ENCODE data around the gene FAN1. TPM values are rescaled to one million over a fixed set of nuclear protein-coding genes. Genes with fewer than 3 reads are reported as not detected.
A peak's percentile ranks its signal among the peaks of the same experiment; 100 is the strongest.

Gene FAN1
- total and polyA plus RNA-seq, 2 of the 13 experiments (the other 11 are each of a cell fraction or from before 2014, with no cell fraction given) = 10.8 to 20.1 TPM

DNA sequence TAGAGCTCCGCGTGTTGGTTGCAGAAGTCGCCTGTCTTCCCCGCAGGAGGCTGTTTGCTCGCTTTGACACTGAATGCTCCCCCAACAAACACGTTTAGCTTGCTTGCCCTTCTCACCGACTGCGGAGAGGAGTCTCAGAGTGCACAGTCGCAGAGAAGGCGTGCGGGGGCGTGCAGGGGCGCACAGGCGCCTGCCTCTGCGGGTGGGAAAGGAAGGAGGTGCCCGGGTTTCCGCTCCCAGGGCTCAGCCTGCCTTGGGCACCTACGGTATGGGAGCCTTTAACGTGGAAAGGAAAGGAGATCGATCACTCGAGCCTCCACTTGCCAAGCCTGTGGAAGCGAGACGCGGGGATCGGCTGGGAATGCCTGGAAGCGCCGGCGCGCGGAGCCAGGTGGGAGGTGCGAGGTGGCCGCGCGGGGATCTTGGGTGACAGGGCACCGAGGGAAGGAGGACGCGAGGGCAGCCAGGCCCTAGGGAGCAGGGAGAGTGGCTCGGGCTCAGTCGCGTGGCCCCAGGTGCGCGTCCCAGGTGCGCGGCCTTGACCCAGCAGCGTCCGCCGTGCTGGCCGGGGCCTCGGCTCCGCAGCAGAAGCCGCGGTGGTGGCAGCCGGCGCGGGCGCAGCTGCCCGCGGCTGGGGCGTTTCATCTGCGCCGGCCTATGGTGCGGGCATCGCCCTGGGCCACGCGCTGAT is at the start of gene FAN1 (continued):
- TF ChIP-seq, protein P1, sequence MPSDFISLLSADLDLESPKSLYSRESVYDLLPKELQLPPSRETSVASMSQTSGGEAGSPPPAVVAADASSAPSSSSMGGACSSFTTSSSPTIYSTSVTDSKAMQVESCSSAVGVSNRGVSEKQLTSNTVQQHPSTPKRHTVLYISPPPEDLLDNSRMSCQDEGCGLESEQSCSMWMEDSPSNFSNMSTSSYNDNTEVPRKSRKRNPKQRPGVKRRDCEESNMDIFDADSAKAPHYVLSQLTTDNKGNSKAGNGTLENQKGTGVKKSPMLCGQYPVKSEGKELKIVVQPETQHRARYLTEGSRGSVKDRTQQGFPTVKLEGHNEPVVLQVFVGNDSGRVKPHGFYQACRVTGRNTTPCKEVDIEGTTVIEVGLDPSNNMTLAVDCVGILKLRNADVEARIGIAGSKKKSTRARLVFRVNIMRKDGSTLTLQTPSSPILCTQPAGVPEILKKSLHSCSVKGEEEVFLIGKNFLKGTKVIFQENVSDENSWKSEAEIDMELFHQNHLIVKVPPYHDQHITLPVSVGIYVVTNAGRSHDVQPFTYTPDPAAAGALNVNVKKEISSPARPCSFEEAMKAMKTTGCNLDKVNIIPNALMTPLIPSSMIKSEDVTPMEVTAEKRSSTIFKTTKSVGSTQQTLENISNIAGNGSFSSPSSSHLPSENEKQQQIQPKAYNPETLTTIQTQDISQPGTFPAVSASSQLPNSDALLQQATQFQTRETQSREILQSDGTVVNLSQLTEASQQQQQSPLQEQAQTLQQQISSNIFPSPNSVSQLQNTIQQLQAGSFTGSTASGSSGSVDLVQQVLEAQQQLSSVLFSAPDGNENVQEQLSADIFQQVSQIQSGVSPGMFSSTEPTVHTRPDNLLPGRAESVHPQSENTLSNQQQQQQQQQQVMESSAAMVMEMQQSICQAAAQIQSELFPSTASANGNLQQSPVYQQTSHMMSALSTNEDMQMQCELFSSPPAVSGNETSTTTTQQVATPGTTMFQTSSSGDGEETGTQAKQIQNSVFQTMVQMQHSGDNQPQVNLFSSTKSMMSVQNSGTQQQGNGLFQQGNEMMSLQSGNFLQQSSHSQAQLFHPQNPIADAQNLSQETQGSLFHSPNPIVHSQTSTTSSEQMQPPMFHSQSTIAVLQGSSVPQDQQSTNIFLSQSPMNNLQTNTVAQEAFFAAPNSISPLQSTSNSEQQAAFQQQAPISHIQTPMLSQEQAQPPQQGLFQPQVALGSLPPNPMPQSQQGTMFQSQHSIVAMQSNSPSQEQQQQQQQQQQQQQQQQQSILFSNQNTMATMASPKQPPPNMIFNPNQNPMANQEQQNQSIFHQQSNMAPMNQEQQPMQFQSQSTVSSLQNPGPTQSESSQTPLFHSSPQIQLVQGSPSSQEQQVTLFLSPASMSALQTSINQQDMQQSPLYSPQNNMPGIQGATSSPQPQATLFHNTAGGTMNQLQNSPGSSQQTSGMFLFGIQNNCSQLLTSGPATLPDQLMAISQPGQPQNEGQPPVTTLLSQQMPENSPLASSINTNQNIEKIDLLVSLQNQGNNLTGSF (CRISPR knock-in tag; IDR thresholded peaks at IDR 0.05) = peak; percentile 87
- TF ChIP-seq, protein P2, sequence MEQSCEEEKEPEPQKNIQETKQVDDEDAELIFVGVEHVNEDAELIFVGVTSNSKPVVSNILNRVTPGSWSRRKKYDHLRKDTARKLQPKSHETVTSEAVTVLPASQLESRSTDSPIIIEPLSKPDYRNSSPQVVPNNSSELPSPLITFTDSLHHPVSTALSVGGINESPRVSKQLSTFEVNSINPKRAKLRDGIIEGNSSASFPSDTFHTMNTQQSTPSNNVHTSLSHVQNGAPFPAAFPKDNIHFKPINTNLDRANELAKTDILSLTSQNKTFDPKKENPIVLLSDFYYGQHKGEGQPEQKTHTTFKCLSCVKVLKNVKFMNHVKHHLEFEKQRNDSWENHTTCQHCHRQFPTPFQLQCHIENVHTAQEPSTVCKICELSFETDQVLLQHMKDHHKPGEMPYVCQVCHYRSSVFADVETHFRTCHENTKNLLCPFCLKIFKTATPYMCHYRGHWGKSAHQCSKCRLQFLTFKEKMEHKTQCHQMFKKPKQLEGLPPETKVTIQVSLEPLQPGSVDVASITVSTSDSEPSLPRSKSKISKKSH (CRISPR knock-in tag; IDR thresholded peaks at IDR 0.05; ENCODE audit: borderline replicate concordance) = peak; percentile 94; the same call in 1 of the 2 replicates
- peak; percentile 100 for TF ChIP-seq KMT2B (CRISPR knock-in tag; IDR thresholded peaks at IDR 0.05)
- TF ChIP-seq CENPT (CRISPR knock-in tag; IDR thresholded peaks at IDR 0.05; ENCODE audit: low read depth) = peak; percentile 66; the same call in 1 of the 2 replicates
- TF ChIP-seq ZNF326 (CRISPR knock-in tag; IDR thresholded peaks at IDR 0.05; ENCODE audit: borderline replicate concordance) = no peak
- no peak for TF ChIP-seq ZNF549 (CRISPR knock-in tag; IDR thresholded peaks at IDR 0.05)
- TF ChIP-seq GATA4 (IDR thresholded peaks at IDR 0.05; ENCODE audit: borderline replicate concordance, low read depth) = peak; percentile 64; the same call in 1 of the 2 replicates
- peak; percentile 59 for TF ChIP-seq FOXA3 (CRISPR knock-in tag; IDR thresholded peaks at IDR 0.05)
- TF ChIP-seq ZNF772 (CRISPR knock-in tag; IDR thresholded peaks at IDR 0.05) = peak; percentile 90
- peak; percentile 20 to 54; a peak in 2 of 4 replicates for TF ChIP-seq NR2F1 (CRISPR knock-in tag; IDR thresholded peaks at IDR 0.05)
- TF ChIP-seq ZNF251 (CRISPR knock-in tag; IDR thresholded peaks at IDR 0.05) = peak; percentile 57; the same call in 1 of the 2 replicates
- peak; percentile 93 for TF ChIP-seq IRF2 (CRISPR knock-in tag; IDR thresholded peaks at IDR 0.05)
- TF ChIP-seq BHLHE40 (IDR thresholded peaks at IDR 0.05; ENCODE audit: low read length) = no peak
- TF ChIP-seq XRCC5 (optimal IDR thresholded peaks at IDR 0.05; ENCODE audit: low read length) = peak; percentile 100
- TF ChIP-seq PCBP1 (IDR thresholded peaks at IDR 0.05; ENCODE audit: borderline replicate concordance, low read depth, low read length) = peak; percentile 89; the same call in 1 of the 2 replicates
- no peak for TF ChIP-seq ZNF780A (CRISPR knock-in tag; IDR thresholded peaks at IDR 0.05)
- TF ChIP-seq NR2C2 (CRISPR knock-in tag; IDR thresholded peaks at IDR 0.05; ENCODE audit: borderline replicate concordance) = peak; percentile 75; the same call in 1 of the 2 replicates
- peak; percentile 74 for TF ChIP-seq ZSCAN9 (CRISPR knock-in tag; IDR thresholded peaks at IDR 0.05; ENCODE audit: borderline replicate concordance)
- peak; percentile 85 for TF ChIP-seq ZNF124 (CRISPR knock-in tag; IDR thresholded peaks at IDR 0.05)
- TF ChIP-seq, protein P3, sequence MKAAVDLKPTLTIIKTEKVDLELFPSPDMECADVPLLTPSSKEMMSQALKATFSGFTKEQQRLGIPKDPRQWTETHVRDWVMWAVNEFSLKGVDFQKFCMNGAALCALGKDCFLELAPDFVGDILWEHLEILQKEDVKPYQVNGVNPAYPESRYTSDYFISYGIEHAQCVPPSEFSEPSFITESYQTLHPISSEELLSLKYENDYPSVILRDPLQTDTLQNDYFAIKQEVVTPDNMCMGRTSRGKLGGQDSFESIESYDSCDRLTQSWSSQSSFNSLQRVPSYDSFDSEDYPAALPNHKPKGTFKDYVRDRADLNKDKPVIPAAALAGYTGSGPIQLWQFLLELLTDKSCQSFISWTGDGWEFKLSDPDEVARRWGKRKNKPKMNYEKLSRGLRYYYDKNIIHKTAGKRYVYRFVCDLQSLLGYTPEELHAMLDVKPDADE (CRISPR knock-in tag; IDR thresholded peaks at IDR 0.05) = peak; percentile 84; the same call in 1 of the 2 replicates
- peak in 1 of 2 experiments; percentile 84; a peak in 2 of 4 replicates for TF ChIP-seq KLF16 (CRISPR knock-in tag; IDR thresholded peaks at IDR 0.05)
- TF ChIP-seq EHMT2 (IDR thresholded peaks at IDR 0.05; ENCODE audit: borderline replicate concordance, low read depth, low read length) = no peak
- TF ChIP-seq PAF1 (CRISPR knock-in tag; IDR thresholded peaks at IDR 0.05) = no peak
